Amygdala (tissue), 56 donors: ENCODE measurements around the gene KIAA1217.

Source experiments
- DNase-seq, 56 donors: peaks; one replicate each; lab custom pipeline; 2025; lab: John Stamatoyannopoulos, UW

KIAA1217 gene

DNA sequence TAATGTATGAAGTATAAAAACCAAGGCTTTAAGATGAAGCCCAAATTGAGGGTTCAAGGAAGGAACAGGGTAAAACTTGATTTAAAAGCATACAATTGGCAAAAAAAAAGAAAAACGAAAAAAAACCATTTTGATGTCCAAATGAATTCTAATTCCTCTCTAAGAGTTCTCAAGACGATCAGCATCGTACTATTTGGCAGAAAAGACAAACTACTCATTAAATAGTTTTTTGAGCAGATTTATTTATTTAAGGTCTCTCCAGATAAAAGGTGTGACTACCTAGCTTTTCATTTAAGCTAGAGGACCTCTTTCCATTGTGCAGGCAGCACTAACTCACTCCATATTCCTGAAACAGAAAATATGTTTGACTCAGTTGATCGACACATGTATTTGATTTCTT is 245.0 kb downstream of the KIAA1217 start:
- no peak for DNase-seq

GRCh38 chr10:24455447-24455846 is 246.5 kb downstream of the KIAA1217 start:
- no peak for DNase-seq

GRCh38 chr10:24456322-24456721 is 247.4 kb downstream of the KIAA1217 start:
- no peak for DNase-seq

DNA sequence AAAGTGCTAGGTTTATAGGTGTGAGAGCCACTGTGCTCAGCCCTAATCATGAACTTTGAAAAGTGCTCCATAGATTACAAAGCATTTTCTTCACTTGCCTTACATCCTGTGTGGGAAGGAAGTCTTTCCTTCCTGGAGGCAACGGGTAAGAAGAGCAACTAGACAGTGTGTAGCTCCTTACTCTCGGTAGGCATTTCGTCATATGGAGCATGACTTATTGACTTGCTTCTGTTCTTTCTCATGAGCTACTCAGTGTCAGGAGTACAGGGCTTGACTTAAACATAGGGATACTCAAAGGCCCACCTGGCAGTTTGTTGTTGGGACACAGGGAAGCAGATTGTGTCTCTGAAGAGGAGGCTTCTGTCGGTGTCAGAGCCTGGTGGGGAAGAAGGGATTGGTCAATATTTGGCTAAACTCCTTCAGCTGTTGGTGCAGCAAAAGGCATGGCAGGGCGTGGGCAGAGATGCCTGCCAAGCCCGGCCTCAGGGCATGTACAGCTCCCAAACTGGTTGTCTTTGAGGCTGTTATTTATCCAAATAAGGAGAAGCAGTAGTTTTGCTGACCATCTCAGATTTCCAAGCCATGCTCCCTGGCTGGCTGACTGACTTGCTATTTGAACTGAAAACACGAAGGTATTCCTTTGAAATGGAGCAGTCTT is 248.9 kb downstream of the KIAA1217 start:
- no peak for DNase-seq

DNA sequence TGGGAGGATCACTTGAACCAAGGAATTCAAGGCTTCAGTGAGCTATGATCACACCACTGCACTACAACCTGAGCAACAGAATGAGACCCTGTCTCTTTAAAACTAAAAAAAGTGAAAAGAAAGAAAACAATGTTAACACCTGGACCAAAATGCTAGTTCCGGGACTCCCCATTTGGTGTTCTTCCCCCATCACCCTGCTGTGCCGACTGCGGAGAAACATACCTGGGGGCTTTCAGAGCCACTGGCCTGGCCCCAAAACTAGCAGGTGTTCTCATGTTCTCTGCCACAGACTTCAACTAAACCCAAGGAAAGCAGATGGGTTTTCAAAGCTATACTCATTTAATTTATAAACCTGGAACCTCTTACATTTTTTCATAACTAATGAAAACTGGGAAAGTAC is 250.9 kb downstream of the KIAA1217 start:
- no peak for DNase-seq

- DNase-seq = no peak
Measured at GRCh38 chr10:24462291-24462813, 253.4 kb downstream of the KIAA1217 start.

DNA sequence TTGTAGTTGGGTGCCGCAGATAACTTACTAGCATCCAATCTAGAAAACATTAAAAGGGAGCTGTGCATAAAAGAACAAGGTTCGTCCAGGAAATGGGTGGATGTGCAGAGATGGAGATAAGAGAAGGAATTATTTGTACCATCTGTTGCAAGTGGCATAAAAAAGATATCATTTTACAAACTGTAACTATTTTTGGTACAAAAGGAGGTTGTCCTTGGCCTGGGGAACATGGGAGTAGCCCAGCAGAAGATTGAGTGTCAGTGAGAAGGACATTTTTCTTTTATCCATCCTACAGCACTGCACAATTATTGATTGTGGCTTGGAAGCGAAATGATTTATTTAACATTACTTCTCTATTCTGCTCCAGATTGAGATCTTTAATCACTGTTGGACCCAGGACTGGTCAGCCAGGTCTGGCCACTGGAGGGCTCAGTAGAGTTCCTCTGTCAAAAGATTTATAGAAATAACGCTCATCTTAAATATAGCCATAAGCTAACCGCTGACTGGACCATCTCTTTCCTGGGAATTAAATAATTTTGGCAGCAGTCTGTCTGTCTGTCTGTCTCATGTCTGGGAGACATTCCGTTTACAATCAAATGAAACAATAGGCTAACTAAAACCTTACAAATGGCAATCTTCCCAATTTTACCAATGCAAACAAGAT is 254.1 kb downstream of the KIAA1217 start:
- DNase-seq = no peak

GRCh38 chr10:24463611-24464426 is 254.9 kb downstream of the KIAA1217 start:
- no peak for DNase-seq

DNA sequence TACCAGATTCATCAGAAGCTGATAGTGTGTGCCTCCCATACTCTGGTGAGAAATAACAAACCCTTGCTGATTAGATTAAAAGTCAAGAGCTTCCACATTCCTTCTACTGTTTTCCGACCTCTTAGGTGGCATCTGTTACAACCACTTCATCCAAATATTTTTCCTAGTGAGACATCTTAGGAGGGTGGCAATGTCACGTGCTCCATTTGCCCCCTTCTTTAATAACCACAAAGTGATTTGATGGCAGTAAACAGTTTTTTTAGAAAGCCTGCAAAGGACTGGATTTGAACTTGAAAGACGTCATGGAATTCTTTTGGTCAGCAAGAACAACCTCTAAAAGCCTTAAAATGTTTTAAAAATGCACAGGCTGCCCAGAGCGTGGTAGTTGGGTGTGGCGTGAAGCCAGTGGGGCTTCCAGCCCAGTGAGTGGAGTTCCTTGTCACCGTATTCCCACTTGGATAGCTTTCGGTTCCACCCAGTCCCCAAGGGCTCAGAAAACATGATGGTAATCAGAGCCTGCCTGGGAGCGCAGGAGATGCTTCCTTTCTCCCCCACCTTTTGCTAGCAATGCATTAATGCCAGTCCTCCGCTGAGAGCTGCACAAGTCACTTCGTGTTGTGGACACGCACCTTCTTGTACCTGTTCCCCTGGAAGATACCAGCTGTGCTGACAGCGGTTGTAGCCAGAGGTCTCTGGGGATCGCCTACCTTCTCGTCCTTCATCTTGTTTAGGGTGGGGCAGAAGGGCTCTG is 256.4 kb downstream of the KIAA1217 start:
- DNase-seq = no peak

GRCh38 chr10:24465891-24466818 is 257.2 kb downstream of the KIAA1217 start:
- DNase-seq = no peak

GRCh38 chr10:24467136-24467535 is 258.2 kb downstream of the KIAA1217 start:
- DNase-seq = no peak

- DNase-seq = no peak
Measured at GRCh38 chr10:24467605-24468004, 258.7 kb downstream of the KIAA1217 start.

DNA sequence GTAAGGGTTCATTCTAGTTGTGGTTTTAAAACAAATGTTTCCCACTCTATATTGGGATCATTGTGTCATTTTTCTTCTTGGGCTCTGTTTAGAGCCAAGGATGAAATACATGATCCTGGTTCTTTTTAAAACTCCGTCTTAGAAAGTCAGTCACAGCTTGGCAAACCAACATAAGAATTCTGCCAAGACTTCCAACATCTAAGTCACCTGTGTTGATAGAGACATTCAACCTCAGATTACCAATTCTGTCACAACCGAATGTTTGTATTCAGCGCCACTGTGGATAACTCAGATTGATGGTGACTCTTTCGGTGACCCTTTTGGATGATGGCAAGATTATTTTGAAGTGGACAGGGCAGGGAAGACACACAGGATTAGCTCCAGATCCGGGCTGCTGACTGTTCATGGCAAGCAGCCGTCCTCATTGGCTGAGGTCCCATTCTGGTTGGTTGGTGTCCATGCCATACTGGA is 259.4 kb downstream of the KIAA1217 start:
- DNase-seq = no peak

GRCh38 chr10:24469993-24470392 is 261.1 kb downstream of the KIAA1217 start:
- no peak for DNase-seq

DNA sequence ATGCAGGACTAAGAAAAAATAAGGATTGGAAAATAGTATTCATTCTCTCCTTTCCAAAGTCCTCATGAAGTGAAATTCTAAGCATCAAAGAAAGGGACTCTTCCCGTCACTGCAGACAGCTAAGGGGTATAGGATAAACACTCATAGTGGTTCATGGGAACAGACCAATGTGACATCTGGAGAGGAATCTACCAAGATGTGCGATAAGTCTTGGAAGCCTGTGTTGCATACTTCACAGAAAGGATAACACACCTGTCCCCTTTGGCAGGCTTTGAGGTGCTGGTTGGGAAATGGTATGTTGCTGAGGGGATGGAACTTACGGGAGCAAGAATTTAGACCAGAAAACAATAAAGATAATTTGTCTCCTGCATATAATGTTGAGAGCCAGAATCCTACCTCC is 266.7 kb downstream of the KIAA1217 start:
- no peak for DNase-seq

- no peak for DNase-seq
Measured at GRCh38 chr10:24476913-24477701, 268.2 kb downstream of the KIAA1217 start.

DNA sequence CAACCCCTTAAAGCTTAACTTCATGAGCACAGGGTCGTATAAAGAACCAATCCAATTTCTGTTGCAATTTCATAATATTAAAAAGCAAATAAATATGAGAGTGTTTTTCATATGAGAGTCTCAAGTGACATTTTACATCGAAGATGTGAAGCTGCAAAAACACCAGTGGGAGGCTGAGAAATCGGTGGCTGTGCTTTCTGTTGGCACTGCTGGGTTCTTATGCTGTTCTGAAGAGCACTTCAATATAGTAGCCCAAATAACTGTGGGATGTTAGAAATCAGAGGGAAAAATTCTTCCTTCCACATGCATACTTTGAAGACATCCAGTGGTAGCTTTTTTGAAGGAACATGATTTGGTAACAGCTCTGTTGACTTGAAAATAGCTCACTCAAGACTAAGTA is 269.0 kb downstream of the KIAA1217 start:
- DNase-seq = peak in 2 of 56 donors; percentile 5 to 8

DNA sequence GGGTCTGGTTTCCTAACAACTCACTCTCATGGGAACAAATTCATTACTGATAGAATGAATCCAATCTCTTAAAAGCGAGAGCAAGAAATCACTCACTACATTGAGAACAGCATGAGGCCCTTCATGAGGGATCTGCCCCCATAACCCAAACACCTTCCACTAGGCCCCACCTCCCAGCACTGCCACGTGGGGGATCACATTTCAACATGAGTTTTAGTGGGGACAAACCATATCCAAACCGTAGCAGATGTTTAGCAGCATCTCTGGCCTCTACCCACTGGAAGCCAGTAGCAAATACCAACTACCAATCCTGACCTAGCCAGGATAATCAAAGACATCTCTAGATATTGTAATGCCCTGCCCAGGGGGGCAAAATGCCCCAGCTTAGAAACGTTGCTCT is 270.9 kb downstream of the KIAA1217 start:
- no peak for DNase-seq

- no peak for DNase-seq
Measured at GRCh38 chr10:24480447-24480846, 271.5 kb downstream of the KIAA1217 start.
